ENCODE measurements around the gene CACNB1. TPM values are rescaled to one million over a fixed set of nuclear protein-coding genes. Genes with fewer than 3 reads are reported as not detected.

CACNB1 gene
- total and polyA plus RNA-seq, 2 donors, result 7.4 to 9.1 TPM

- WGBS, result 10% methylated on average over 22 of the region's 22 CpGs
- Histone ChIP-seq H3K4me3 (ENCODE audit: low read depth, low read length) (no peak overlapping the region), H3K4me1 (ENCODE audit: insufficient read depth) (no peaks in the 10 kb centered on the region), H3K36me3 (ENCODE audit: insufficient read depth) (no peaks in the 10 kb centered on the region), H3K27ac (ENCODE audit: low read depth) (no peak overlapping the region)
- no peak for DNase-seq (ENCODE audit: extremely low spot score)
Observed at GRCh38 chr17:39231591-39232551, 34.4 kb upstream of the CACNB1 start.

- no peak for DNase-seq (ENCODE audit: extremely low spot score)
- Histone ChIP-seq H3K27ac (ENCODE audit: low read depth) (no peak overlapping the region), H3K4me3 (ENCODE audit: low read depth, low read length) (no peak overlapping the region), H3K36me3 (ENCODE audit: insufficient read depth) (no peaks in the 10 kb centered on the region), H3K4me1 (ENCODE audit: insufficient read depth) (no peaks in the 10 kb centered on the region)
- 55% methylated on average over 10 of the region's 10 CpGs for WGBS
Observed at GRCh38 chr17:39231091-39231561, 33.7 kb upstream of the CACNB1 start.

GRCh38 chr17:39230361-39230760 is 32.9 kb upstream of the CACNB1 start:
- Histone ChIP-seq H3K4me3 (ENCODE audit: low read depth, low read length) (no peak overlapping the region), H3K4me1 (ENCODE audit: insufficient read depth) (no peaks in the 10 kb centered on the region), H3K27ac (ENCODE audit: low read depth) (no peak overlapping the region), H3K36me3 (ENCODE audit: insufficient read depth) (no peaks in the 10 kb centered on the region)
- WGBS, result 37% methylated on average over 1 of the region's 1 CpG
- no peak for DNase-seq (ENCODE audit: extremely low spot score)

GRCh38 chr17:39229274-39229913 is 31.9 kb upstream of the CACNB1 start:
- no peak for DNase-seq (ENCODE audit: extremely low spot score)
- Histone ChIP-seq H3K4me3 (ENCODE audit: low read depth, low read length) (no peak overlapping the region), H3K27ac (ENCODE audit: low read depth) (no peak overlapping the region), H3K36me3 (ENCODE audit: insufficient read depth) (no peaks in the 10 kb centered on the region), H3K4me1 (ENCODE audit: insufficient read depth) (no peaks in the 10 kb centered on the region)
- 60% methylated on average over 11 of the region's 11 CpGs for WGBS

GRCh38 chr17:39227364-39227919 is 30.0 kb upstream of the CACNB1 start:
- H3K4me3 ChIP-seq (ENCODE audit: low read depth, low read length), result no peak overlapping the region
- DNase-seq (ENCODE audit: extremely low spot score), result no peak
- no peak overlapping the region for H3K27ac ChIP-seq (ENCODE audit: low read depth)
- WGBS, result 61% methylated on average over 2 of the region's 2 CpGs
- H3K4me1 ChIP-seq (ENCODE audit: insufficient read depth), result no peaks in the 10 kb centered on the region
- H3K36me3 ChIP-seq (ENCODE audit: insufficient read depth), result no peaks in the 10 kb centered on the region

- H3K36me3 ChIP-seq (ENCODE audit: insufficient read depth), result no peaks in the 10 kb centered on the region
- peak overlapping the region; percentile 50 for H3K4me3 ChIP-seq (ENCODE audit: low read depth, low read length)
- peak; percentile 70 for DNase-seq (ENCODE audit: extremely low spot score)
- no peak overlapping the region for H3K27ac ChIP-seq (ENCODE audit: low read depth)
- 13% methylated on average over 24 of the region's 24 CpGs for WGBS
- H3K4me1 ChIP-seq (ENCODE audit: insufficient read depth), result no peaks in the 10 kb centered on the region
Observed at GRCh38 chr17:39225959-39226683, 28.7 kb upstream of the CACNB1 start.

- Histone ChIP-seq H3K4me1 (ENCODE audit: insufficient read depth) (no peaks in the 10 kb centered on the region), H3K27ac (ENCODE audit: low read depth) (no peak within 1 kb of the TSS), H3K4me3 (ENCODE audit: low read depth, low read length) (peak within 1 kb of the TSS; percentile 50), H3K36me3 (ENCODE audit: insufficient read depth) (no peaks in the 10 kb centered on the region)
- DNase-seq (ENCODE audit: extremely low spot score), result no peak
- WGBS, result 2% methylated on average over 70 of the region's 71 CpGs
Observed at GRCh38 chr17:39225308-39225958, 28.0 kb upstream of the CACNB1 start, which contains the start of gene STAC2. Gene STAC2 (minus strand): TSS chr17:39225945. CDS start chr17:39225502, 443 bp downstream.

GRCh38 chr17:39224778-39225307 is 27.4 kb upstream of the CACNB1 start:
- Histone ChIP-seq H3K4me3 (ENCODE audit: low read depth, low read length) (peak overlapping the region; percentile 50), H3K4me1 (ENCODE audit: insufficient read depth) (no peaks in the 10 kb centered on the region), H3K27ac (ENCODE audit: low read depth) (no peak overlapping the region), H3K36me3 (ENCODE audit: insufficient read depth) (no peaks in the 10 kb centered on the region)
- 2% methylated on average over 68 of the region's 68 CpGs for WGBS
- DNase-seq (ENCODE audit: extremely low spot score), result no peak

GRCh38 chr17:39223907-39224777 is 26.7 kb upstream of the CACNB1 start:
- no peaks in the 10 kb centered on the region for H3K36me3 ChIP-seq (ENCODE audit: insufficient read depth)
- no peak for DNase-seq (ENCODE audit: extremely low spot score)
- H3K27ac ChIP-seq (ENCODE audit: low read depth), result no peak overlapping the region
- no peak overlapping the region for H3K4me3 ChIP-seq (ENCODE audit: low read depth, low read length)
- H3K4me1 ChIP-seq (ENCODE audit: insufficient read depth), result no peaks in the 10 kb centered on the region
- 46% methylated on average over 33 of the region's 33 CpGs for WGBS

GRCh38 chr17:39222866-39223834 is 25.7 kb upstream of the CACNB1 start:
- Histone ChIP-seq H3K27ac (ENCODE audit: low read depth) (no peak overlapping the region), H3K36me3 (ENCODE audit: insufficient read depth) (no peaks in the 10 kb centered on the region), H3K4me3 (ENCODE audit: low read depth, low read length) (no peak overlapping the region), H3K4me1 (ENCODE audit: insufficient read depth) (no peaks in the 10 kb centered on the region)
- 79% methylated on average over 9 of the region's 9 CpGs for WGBS
- no peak for DNase-seq (ENCODE audit: extremely low spot score)

GRCh38 chr17:39222151-39222550 is 24.7 kb upstream of the CACNB1 start:
- no peak overlapping the region for H3K4me3 ChIP-seq (ENCODE audit: low read depth, low read length)
- H3K36me3 ChIP-seq (ENCODE audit: insufficient read depth), result no peaks in the 10 kb centered on the region
- WGBS, result 89% methylated on average over 7 of the region's 7 CpGs
- no peaks in the 10 kb centered on the region for H3K4me1 ChIP-seq (ENCODE audit: insufficient read depth)
- DNase-seq (ENCODE audit: extremely low spot score), result no peak
- no peak overlapping the region for H3K27ac ChIP-seq (ENCODE audit: low read depth)

Data from urinary bladder (tissue), 4 donors.